SU-DHL-6 (cell line): ENCODE measurements around the gene P2RX6.

ENCODE experiments used
- H2AFZ ChIP-seq: fragments of 200-600 bp; sonication (generic); 2 replicates; pipeline ENCODE4 v1.6.1; 2014; ENCODE audit warnings: low read depth, mild to moderate bottlenecking, moderate library complexity, mixed read lengths, antibody characterized with exemption, low read length; ENCODE audit not compliant: severe bottlenecking
- H3F3A ChIP-seq: fragments of 200-600 bp; shearing (Covaris generic); 2 replicates; pipeline ENCODE4 v1.6.0; 2016; ENCODE audit warnings: antibody characterized with exemption, mild to moderate bottlenecking; ENCODE audit not compliant: insufficient read depth
- H3K27ac ChIP-seq: fragments of 200-600 bp; sonication (generic); 2 replicates; pipeline ENCODE4 v1.5.1; 2016; ENCODE audit warnings: low read depth, mild to moderate bottlenecking, low read length, moderate library complexity, mixed read lengths
- H3K27me3 ChIP-seq: fragments of 200-600 bp; sonication (generic), shearing (Covaris generic); 2 replicates; pipeline ENCODE4 v1.6.0; 2014; ENCODE audit warnings: mild to moderate bottlenecking, low read length
- H3K36me3 ChIP-seq: fragments of 200-600 bp; sonication (generic); 2 replicates; pipeline ENCODE4 v1.6.1; 2014; ENCODE audit warnings: mild to moderate bottlenecking, low read length, mixed read lengths
- H3K4me2 ChIP-seq: fragments of 300-600, 200-600 bp; shearing (Covaris generic), sonication (generic); 2 replicates; pipeline ENCODE4 v1.6.0; 2014; ENCODE audit warnings: low read length, low read depth, mild to moderate bottlenecking; ENCODE audit not compliant: poor library complexity, severe bottlenecking
- H3K4me3 ChIP-seq: fragments of 200-600 bp; sonication (generic); 2 replicates; pipeline ENCODE4 v1.5.1; 2014; ENCODE audit warnings: antibody characterized with exemption, low read length, mild to moderate bottlenecking, mixed read lengths; ENCODE audit not compliant: insufficient read depth, poor library complexity, severe bottlenecking
- H3K79me2 ChIP-seq: fragments of 200-600 bp; sonication (generic); 2 replicates; pipeline ENCODE4 v1.6.1; 2014; ENCODE audit warnings: mild to moderate bottlenecking, low read length, moderate library complexity; ENCODE audit not compliant: insufficient read depth
- H3K9ac ChIP-seq: fragments of 200-600 bp; sonication (generic); 2 replicates; pipeline ENCODE4 v1.7.0; 2014; ENCODE audit warnings: mild to moderate bottlenecking, low read length
- H3K9me2 ChIP-seq: fragments of 200-600 bp; sonication (generic); replicated peaks from 2 replicates; pipeline ENCODE4 v1.6.1; 2014; ENCODE audit warnings: low read length; ENCODE audit not compliant: insufficient read depth
- H3K9me3 ChIP-seq: fragments of 200-600 bp; sonication (generic); 2 replicates; pipeline ENCODE4 v1.6.1; 2014; ENCODE audit warnings: low read length, mixed read lengths; ENCODE audit not compliant: insufficient read depth
- H4K20me1 ChIP-seq: fragments of 200-600 bp; sonication (generic); 2 replicates; pipeline ENCODE4 v1.6.1; 2014; ENCODE audit warnings: low read depth, mild to moderate bottlenecking, antibody characterized with exemption, low read length, moderate library complexity, mixed read lengths
- EZH2phosphoT487 ChIP-seq: fragments of 200-600 bp; sonication (generic), shearing (Covaris generic); conservative IDR thresholded peaks from 2 replicates; pipeline ENCODE4 v1.6.1; 2018; ENCODE audit warnings: mild to moderate bottlenecking, antibody characterized with exemption, low read length, moderate library complexity, mixed read lengths
- TF ChIP-seq, protein P1 (sequence below): fragments of 200-600 bp; sonication (generic); IDR thresholded peaks from one replicate; pipeline ENCODE4 v1.5.1; 2017; ENCODE audit warnings: antibody characterized with exemption, mild to moderate bottlenecking, low read length, moderate library complexity; ENCODE audit not compliant: insufficient read depth, poor library complexity, severe bottlenecking

P2RX6 gene

DNA sequence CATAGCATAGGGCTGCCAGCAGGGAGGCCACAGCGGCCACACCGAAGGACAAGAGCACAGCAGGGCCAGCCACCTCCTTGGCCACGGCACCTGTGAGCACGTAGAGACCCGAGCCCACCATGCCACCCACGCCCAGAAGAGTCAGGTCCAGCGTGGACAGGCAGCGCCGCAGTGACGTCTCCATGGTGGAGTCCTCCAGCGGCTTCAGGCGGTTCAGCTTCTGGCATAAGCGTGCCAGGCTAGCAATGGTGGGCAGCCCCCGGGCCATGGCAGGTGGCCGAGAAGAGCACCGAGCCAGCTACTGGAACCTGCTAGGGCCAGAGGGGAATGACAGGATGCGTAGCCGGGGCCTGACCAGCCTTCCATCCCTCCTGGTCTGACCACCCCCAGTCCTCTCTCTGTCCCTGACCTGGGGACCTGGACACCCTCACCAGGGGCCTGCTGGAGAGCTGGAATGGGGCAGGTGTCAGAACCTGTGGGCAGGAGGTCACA, 16.6 kb downstream of the P2RX6 start:
- no peaks in the 10 kb centered on the region for H3K9me2 ChIP-seq
- TF ChIP-seq, protein P1, sequence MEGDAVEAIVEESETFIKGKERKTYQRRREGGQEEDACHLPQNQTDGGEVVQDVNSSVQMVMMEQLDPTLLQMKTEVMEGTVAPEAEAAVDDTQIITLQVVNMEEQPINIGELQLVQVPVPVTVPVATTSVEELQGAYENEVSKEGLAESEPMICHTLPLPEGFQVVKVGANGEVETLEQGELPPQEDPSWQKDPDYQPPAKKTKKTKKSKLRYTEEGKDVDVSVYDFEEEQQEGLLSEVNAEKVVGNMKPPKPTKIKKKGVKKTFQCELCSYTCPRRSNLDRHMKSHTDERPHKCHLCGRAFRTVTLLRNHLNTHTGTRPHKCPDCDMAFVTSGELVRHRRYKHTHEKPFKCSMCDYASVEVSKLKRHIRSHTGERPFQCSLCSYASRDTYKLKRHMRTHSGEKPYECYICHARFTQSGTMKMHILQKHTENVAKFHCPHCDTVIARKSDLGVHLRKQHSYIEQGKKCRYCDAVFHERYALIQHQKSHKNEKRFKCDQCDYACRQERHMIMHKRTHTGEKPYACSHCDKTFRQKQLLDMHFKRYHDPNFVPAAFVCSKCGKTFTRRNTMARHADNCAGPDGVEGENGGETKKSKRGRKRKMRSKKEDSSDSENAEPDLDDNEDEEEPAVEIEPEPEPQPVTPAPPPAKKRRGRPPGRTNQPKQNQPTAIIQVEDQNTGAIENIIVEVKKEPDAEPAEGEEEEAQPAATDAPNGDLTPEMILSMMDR, result no peak
- no peak overlapping the region for H3K9ac ChIP-seq
- no peak overlapping the region for H3K4me2 ChIP-seq
- no peaks in the 10 kb centered on the region for H3K79me2 ChIP-seq
- H2AFZ ChIP-seq, result no peak overlapping the region
- no peaks in the 10 kb centered on the region for H3K27me3 ChIP-seq
- no peak overlapping the region for H3K4me3 ChIP-seq
- no peaks in the 10 kb centered on the region for H3K36me3 ChIP-seq
- no peaks in the 10 kb centered on the region for H3F3A ChIP-seq
- no peak overlapping the region for H3K27ac ChIP-seq
- H3K9me3 ChIP-seq, result no peaks in the 10 kb centered on the region
- H4K20me1 ChIP-seq, result no peaks in the 10 kb centered on the region

DNA sequence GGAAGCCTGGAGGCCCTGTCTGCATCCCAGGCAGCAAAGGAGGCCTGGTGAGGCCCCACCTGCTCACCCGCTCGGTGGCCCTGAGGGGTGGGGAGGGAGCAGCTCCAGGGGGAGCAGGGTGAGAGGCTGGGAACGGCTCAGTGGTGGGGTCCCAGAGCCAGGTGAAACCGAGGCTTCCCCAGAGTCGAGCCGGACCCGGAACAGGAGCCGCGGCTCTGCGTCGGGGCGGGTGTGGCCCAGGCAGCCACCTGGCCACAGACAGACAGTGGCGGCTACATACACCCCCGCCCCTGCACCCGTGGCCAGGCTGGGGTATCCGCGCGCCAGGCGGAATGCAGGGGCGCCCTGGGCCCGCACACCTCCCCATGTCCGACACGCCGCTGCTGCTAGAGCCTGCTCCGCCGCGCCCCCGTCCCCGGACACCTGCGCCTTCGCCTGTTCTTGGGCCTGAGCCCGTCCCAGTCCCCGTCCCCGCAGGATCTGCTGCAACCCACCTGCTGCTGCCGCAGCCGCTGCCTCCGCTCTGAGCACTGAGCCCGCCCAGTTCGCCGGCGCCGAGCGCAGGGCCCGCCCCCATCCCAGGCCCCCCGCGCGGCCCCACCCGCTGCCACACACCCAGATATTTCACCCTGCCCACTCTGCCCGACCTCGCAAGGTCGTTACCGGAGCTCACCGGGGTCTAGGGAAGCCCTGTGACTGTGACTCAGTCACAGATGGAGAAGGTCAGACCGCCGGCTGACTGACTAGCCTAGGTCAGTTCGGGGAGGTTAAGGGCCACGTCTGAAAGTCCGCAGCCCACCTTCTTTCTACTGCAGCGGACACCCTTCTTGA, 17.3 kb downstream of the P2RX6 start, which contains the start of gene SLC7A4:
TSS of gene SLC7A4 (minus strand) at position 525 of the 831 bp plus-strand sequence. CDS start 749 bp downstream, outside the sequence.
- Histone ChIP-seq H3F3A (no peaks in the 10 kb centered on the region), H3K9ac (no peak within 1 kb of the TSS), H4K20me1 (no peaks in the 10 kb centered on the region), H3K9me3 (no peaks in the 10 kb centered on the region), H3K4me3 (no peak within 1 kb of the TSS), H3K27me3 (no peaks in the 10 kb centered on the region), H3K36me3 (no peaks in the 10 kb centered on the region), H3K9me2 (no peaks in the 10 kb centered on the region), H3K27ac (no peak within 1 kb of the TSS), H3K4me2 (no peak within 1 kb of the TSS), H3K79me2 (no peaks in the 10 kb centered on the region), H2AFZ (no peak within 1 kb of the TSS)
- TF ChIP-seq, protein P1, result no peak
- no peak for TF ChIP-seq EZH2phosphoT487

DNA sequence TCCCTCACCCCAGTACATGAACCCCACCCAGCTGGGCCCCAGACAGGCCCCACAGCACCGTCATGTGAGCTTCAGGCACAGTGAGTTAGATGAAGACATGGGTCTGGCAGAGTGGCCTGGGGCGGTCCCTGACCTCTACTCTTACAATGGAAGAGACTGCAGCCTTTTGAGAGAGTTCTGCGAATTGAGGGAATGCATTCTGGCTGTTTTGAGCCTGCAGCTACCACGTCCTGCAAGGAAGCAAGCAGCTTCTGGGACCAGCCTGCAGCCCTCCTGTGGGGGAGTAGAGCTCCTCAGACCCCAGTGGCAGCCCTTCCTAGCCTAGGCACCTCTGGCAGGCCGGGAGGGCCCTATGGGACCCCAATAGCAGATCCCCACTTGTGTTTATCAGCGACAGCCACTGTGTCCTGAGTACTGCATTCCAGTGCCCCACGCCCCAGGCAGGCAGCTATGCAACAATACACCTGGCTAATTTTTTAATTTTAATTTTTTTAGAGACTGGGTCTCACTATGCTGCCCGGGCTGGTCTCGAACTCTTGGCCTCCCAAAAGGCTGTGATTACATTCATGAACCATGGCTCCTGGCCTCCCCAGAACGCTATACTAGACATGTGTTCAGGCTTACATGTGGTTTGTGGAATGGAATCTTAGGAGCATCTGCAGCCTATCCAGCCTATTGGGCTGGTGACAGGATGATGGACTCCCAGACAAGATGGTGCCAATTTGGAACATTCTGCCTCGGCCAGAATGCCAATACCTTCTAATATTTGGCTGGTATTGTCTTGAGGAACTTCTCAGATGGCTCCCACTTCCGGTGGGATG, 18.1 kb downstream of the P2RX6 start:
- H2AFZ ChIP-seq, result no peak overlapping the region
- no peaks in the 10 kb centered on the region for H3K9me3 ChIP-seq
- no peaks in the 10 kb centered on the region for H3K9me2 ChIP-seq
- no peak overlapping the region for H3K27ac ChIP-seq
- no peaks in the 10 kb centered on the region for H4K20me1 ChIP-seq
- H3F3A ChIP-seq, result no peaks in the 10 kb centered on the region
- no peaks in the 10 kb centered on the region for H3K79me2 ChIP-seq
- no peaks in the 10 kb centered on the region for H3K36me3 ChIP-seq
- no peak overlapping the region for H3K4me3 ChIP-seq
- H3K9ac ChIP-seq, result no peak overlapping the region
- TF ChIP-seq EZH2phosphoT487, result no peak
- TF ChIP-seq, protein P1, result no peak
- H3K27me3 ChIP-seq, result no peaks in the 10 kb centered on the region
- no peak overlapping the region for H3K4me2 ChIP-seq
